ENCODE measurements around the gene USP12.

GRCh38 chr13:27183561-27184147, 12.0 kb upstream of the USP12 start:
- TF ChIP-seq CTCF (conservative IDR thresholded peaks at IDR 0.05) (no peak), ZFX (IDR thresholded peaks at IDR 0.05) (no peak)

Measured in C4-2B (cell line).